Suprapubic skin (tissue), 4 donors: ENCODE results near the gene CCDC7. TPM values are rescaled to one million over a fixed set of nuclear protein-coding genes. Genes with fewer than 3 reads are reported as not detected.
"Not testable (repeated sequence)": the region's sequence is repeated elsewhere in the genome, so short reads cannot be mapped to it uniquely, and the experiment has no call there.

Source experiments
- DNase-seq, 2 donors: peaks; one replicate each; pipeline ENCODE4 v3.0.0-alpha.2; 2019; ENCODE audit warnings: low spot score in 2 of 2
- H3K27ac ChIP-seq: fragments of 200-600 bp; sonication (generic); one replicate; pipeline ENCODE4 v1.5.1; 2019
- H3K27me3 ChIP-seq: fragments of 200-600 bp; sonication (generic); one replicate; pipeline ENCODE4 v1.5.1; 2019
- H3K36me3 ChIP-seq: fragments of 200-600 bp; sonication (generic); one replicate; pipeline ENCODE4 v1.5.1; 2019
- H3K4me1 ChIP-seq: fragments of 200-600 bp; sonication (generic); one replicate; pipeline ENCODE4 v1.5.1; 2019
- H3K4me3 ChIP-seq: fragments of 200-600 bp; sonication (generic); one replicate; pipeline ENCODE4 v1.5.1; 2019; ENCODE audit warnings: mild to moderate bottlenecking
- H3K9me3 ChIP-seq: fragments of 200-600 bp; sonication (generic); one replicate; pipeline ENCODE4 v1.5.1; 2019
- CTCF ChIP-seq, 2 donors: fragments of 200-600 bp in 1 of 2; fragments of 450-650 bp in 1 of 2; sonication (generic) in 1 of 2; IDR thresholded peaks; one replicate each; pipeline ENCODE4 v1.5.1; 2016 to 2019; ENCODE audit warnings: antibody characterized with exemption in 2 of 2, mild to moderate bottlenecking in 1 of 2, moderate library complexity in 1 of 2
- EP300 ChIP-seq: sonication (generic); formaldehyde crosslinking; IDR thresholded peaks from one replicate; pipeline ENCODE4 v1.6.1; 2017; ENCODE audit warnings: antibody characterized with exemption
- POLR2A ChIP-seq, 2 donors: fragments of 450-650 bp; IDR thresholded peaks; one replicate each; pipeline ENCODE4 v1.6.1; 2017; ENCODE audit warnings: antibody characterized with exemption in 2 of 2, mild to moderate bottlenecking in 2 of 2, moderate library complexity in 2 of 2
- POLR2AphosphoS5 ChIP-seq, 3 donors: sonication (generic); formaldehyde crosslinking; IDR thresholded peaks; one replicate each; pipeline ENCODE4 v1.6.1; 2017; ENCODE audit warnings: antibody characterized with exemption in 3 of 3
- WGBS: methylation state at CpG from one replicate; pipeline ENCODE4 v1.1.5; 2018; 5-methylcytosine and 5-hydroxymethylcytosine counted together
- total RNA-seq, 4 donors: library from RNA; depleted of rRNA; stranded (reverse); fragments of >200 nt; gene quantifications; one replicate each; pipeline ENCODE4 v1.1.0, GENCODE V29; 2016

CCDC7 gene
- total RNA-seq, 4 donors from 2014 or later: 4.6 to 10.1 (median 7.6) TPM

- no peak overlapping the region for H3K4me3 ChIP-seq
- no peaks in the 10 kb centered on the region for H3K36me3 ChIP-seq
- no peak for TF ChIP-seq POLR2A (IDR thresholded peaks at IDR 0.05)
- no peak for TF ChIP-seq CTCF (IDR thresholded peaks at IDR 0.05)
- TF ChIP-seq EP300: no peak
- TF ChIP-seq POLR2AphosphoS5 (IDR thresholded peaks at IDR 0.05): no peak
- no peaks in the 10 kb centered on the region for H3K4me1 ChIP-seq
- DNase-seq: no peak
- no peaks in the 10 kb centered on the region for H3K27me3 ChIP-seq
- peaks cover 6% of the 10 kb centered on the region for H3K9me3 ChIP-seq
- H3K27ac ChIP-seq: no peak overlapping the region
- WGBS: 93% methylated on average over 2 of the region's 2 CpGs
These were observed 159.8 kb downstream of the CCDC7 start for GRCh38 chr10:32605787-32606186.

GRCh38 chr10:32610543-32610942, 164.6 kb downstream of the CCDC7 start:
- not testable (repeated sequence) for DNase-seq, H3K4me1 ChIP-seq, H3K9me3 ChIP-seq, H3K27me3 ChIP-seq, H3K36me3 ChIP-seq, H3K4me3 ChIP-seq, H3K27ac ChIP-seq
- 94% methylated on average over 2 of the region's 2 CpGs for WGBS

- Histone ChIP-seq H3K4me3 (no peak overlapping the region), H3K9me3 (no peaks in the 10 kb centered on the region)
- WGBS: 57% methylated on average over 2 of the region's 2 CpGs
These were observed 170.5 kb downstream of the CCDC7 start for GRCh38 chr10:32616438-32616837.

GRCh38 chr10:32618482-32618881, 172.5 kb downstream of the CCDC7 start:
- no peak overlapping the region for H3K27ac ChIP-seq
- no peaks in the 10 kb centered on the region for H3K27me3 ChIP-seq
- no peaks in the 10 kb centered on the region for H3K36me3 ChIP-seq
- no peak for DNase-seq
- H3K9me3 ChIP-seq: no peaks in the 10 kb centered on the region
- H3K4me3 ChIP-seq: no peak overlapping the region
- no peaks in the 10 kb centered on the region for H3K4me1 ChIP-seq
- TF ChIP-seq POLR2AphosphoS5 (IDR thresholded peaks at IDR 0.05) (no peak), POLR2A (IDR thresholded peaks at IDR 0.05) (no peak), CTCF (IDR thresholded peaks at IDR 0.05) (no peak), EP300 (no peak)

More at GRCh38 chr10:32616438-32616837, 170.5 kb downstream of the CCDC7 start:
- no peaks in the 10 kb centered on the region for H3K27me3 ChIP-seq
- H3K27ac ChIP-seq: no peak overlapping the region
- TF ChIP-seq EP300 (no peak), POLR2AphosphoS5 (IDR thresholded peaks at IDR 0.05) (no peak), CTCF (IDR thresholded peaks at IDR 0.05) (no peak), POLR2A (IDR thresholded peaks at IDR 0.05) (no peak)
- DNase-seq: no peak
- no peaks in the 10 kb centered on the region for H3K36me3 ChIP-seq
- H3K4me1 ChIP-seq: no peaks in the 10 kb centered on the region

- H3K4me3 ChIP-seq: no peak overlapping the region
- H3K27me3 ChIP-seq: no peaks in the 10 kb centered on the region
- H3K36me3 ChIP-seq: peaks cover 6% of the 10 kb centered on the region
- no peak for DNase-seq
- no peaks in the 10 kb centered on the region for H3K4me1 ChIP-seq
- no peak for TF ChIP-seq POLR2A (IDR thresholded peaks at IDR 0.05)
- no peak for TF ChIP-seq CTCF (IDR thresholded peaks at IDR 0.05)
- TF ChIP-seq EP300: no peak
- H3K27ac ChIP-seq: no peak overlapping the region
- H3K9me3 ChIP-seq: no peaks in the 10 kb centered on the region
- WGBS: 88% methylated on average over 1 of the region's 1 CpG
These were observed 176.0 kb downstream of the CCDC7 start for GRCh38 chr10:32621969-32622368.

- Histone ChIP-seq H3K27ac (no peak overlapping the region), H3K9me3 (no peaks in the 10 kb centered on the region), H3K4me1 (no peaks in the 10 kb centered on the region), H3K27me3 (no peaks in the 10 kb centered on the region), H3K4me3 (no peak overlapping the region), H3K36me3 (peaks cover 6% of the 10 kb centered on the region)
- TF ChIP-seq EP300 (no peak), CTCF (IDR thresholded peaks at IDR 0.05) (no peak), POLR2A (IDR thresholded peaks at IDR 0.05) (no peak), POLR2AphosphoS5 (IDR thresholded peaks at IDR 0.05) (no peak)
- 71% methylated on average over 2 of the region's 2 CpGs for WGBS
- no peak for DNase-seq
These were observed 176.5 kb downstream of the CCDC7 start for GRCh38 chr10:32622409-32622808.
